ENCODE measurements around the gene PIGZ. TPM values are rescaled to one million over a fixed set of nuclear protein-coding genes. Genes with fewer than 3 reads are reported as not detected.
"Not testable (repeated sequence)": the region's sequence is repeated elsewhere in the genome, so short reads cannot be mapped to it uniquely, and the experiment has no call there.

Gene PIGZ
- total RNA-seq, 2 donors from 2014 or later = 3.4 to 6.4 TPM

DNA sequence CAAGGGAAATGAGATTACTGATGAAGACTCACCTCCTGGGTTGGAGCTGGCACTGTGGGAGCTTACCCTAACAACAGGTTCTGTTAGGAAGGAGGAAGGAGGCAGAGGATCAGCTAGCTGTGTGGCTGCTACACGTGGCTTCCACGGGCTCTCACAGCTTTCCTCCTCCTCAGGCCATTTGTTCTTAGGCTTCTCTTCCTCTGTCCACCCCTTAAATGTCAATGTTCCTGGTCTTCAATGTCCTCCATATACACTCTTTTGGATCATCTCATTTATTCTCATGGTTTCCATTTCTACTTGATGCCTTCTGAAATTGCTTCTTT lies 5.0 kb downstream of the PIGZ start:
- no peak for DNase-seq (ENCODE audit: low spot score)
- intact Hi-C loops (cut with DNase I) = no loop called here

DNA sequence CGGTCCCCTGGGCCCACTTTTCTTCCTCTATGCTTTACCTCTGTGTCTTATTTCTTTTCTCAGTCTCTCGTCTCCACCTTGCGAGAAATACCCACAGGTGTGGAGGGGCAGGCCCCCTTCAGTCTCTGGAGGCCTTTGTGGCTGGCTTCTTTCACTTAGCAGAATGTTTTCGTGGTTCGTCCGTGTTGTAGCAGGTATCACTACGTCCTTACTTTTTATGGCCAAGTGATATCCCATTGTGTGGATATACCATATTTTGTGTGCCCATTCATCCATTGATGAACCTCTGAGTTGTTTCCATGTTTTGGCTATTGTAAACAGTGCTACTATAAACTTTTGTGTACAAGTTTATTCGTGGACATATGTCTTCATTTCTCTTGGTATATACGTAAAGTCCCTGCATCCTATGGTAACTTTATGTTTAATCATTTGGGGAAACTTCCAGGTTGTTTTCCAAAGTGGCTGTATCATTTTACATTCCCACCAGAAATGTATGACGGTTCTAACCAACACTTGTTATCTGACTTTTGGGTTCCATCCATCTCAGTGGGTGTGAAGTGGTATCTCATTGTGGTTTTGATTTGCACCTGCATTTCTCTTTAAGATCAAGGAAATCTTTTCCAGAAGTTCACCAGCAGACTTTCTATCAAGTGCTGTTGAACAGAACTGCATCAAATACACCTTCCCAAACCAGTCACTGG lies 5.6 kb downstream of the PIGZ start:
- no peak for DNase-seq (ENCODE audit: low spot score)
- intact Hi-C loops (cut with DNase I) = no loop called here

DNA sequence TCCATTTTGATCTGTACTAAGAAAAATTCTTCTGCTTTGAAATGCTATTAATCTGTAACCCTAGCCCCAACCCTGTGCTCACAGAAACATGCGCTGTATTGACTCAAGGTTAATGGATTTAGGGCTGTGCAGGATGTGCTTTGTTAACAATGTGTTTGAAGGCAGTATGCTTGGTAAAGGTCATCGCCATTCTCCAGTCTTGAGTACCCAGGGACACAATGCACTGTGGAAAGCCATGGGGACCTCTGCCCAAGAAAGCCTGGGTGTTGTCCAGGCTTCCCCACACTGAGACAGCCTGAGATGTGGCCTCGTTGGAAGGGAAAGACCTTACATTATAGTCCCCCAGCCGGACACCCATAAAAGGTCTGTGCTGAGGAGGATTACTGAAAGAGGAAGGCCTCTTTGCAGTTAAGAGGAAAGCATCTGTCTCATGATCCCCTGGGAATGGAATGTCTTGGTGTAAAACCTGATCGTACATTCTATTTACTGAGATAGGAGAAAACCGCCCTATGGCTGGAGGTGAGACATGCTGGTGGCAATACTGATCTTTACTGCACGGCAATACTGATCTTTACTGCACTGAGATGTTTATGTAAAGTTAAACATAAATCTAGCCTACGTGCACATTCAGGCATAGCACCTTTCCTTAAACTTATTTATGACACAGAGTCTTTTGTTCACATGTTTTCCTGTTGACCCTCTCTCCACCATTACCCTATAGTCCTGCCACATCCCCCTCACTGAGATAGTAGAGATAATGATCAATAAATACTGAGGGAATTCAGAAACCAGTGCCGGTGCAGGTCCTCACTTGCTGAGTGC lies 6.3 kb downstream of the PIGZ start:
- DNase-seq (ENCODE audit: low spot score) = no peak
- intact Hi-C loops (cut with DNase I) = no loop called here

DNA sequence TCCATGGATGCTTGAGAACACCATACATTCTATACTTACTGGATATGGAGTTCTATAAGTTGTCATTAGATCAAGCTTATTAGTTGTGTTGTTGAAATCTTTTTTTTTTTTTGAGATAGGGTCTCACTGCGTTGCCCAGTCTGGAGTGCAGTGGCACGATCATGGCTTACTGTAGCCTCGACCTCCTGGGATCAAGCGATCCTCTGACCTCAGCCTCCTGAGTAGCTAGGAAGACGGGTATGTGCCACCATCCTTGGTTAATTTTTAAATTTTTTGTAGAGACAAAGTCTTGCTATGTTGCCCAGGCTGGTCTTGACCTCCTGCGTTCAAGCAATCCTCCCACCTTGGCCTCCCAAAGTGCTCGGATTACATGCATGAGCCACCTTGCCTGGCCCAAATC lies 13.8 kb downstream of the PIGZ start:
- no peak for DNase-seq (ENCODE audit: low spot score)
- intact Hi-C loops (cut with DNase I) = no loop called here

GRCh38 chr3:196951371-196951770 lies 17.3 kb downstream of the PIGZ start:
- intact Hi-C loops (cut with DNase I) = no loop called here
- no peak for DNase-seq (ENCODE audit: low spot score)

GRCh38 chr3:196949750-196950149 lies 18.9 kb downstream of the PIGZ start:
- no peak for DNase-seq (ENCODE audit: low spot score)

DNA sequence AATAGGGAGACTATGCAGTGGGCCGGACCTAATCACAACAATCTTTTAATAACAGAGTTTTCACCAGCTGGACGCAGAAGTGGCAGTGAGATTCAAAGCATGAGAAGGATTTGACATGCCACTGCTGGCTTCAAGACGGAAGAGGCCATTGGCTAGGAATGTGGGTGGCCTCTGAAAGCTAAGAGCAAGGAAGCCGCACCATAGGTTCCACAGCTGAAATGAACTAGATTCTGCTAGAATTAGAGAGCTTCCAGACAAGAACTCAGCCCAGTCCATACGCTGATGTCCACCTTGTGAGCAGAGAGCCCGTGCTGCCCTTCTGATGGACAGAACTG lies 19.4 kb downstream of the PIGZ start:
- no peak for DNase-seq (ENCODE audit: low spot score)
- intact Hi-C loops (cut with DNase I) = no loop called here

More at GRCh38 chr3:196949750-196950149, 18.9 kb downstream of the PIGZ start:
- intact Hi-C loops (cut with DNase I) = no loop called here

DNA sequence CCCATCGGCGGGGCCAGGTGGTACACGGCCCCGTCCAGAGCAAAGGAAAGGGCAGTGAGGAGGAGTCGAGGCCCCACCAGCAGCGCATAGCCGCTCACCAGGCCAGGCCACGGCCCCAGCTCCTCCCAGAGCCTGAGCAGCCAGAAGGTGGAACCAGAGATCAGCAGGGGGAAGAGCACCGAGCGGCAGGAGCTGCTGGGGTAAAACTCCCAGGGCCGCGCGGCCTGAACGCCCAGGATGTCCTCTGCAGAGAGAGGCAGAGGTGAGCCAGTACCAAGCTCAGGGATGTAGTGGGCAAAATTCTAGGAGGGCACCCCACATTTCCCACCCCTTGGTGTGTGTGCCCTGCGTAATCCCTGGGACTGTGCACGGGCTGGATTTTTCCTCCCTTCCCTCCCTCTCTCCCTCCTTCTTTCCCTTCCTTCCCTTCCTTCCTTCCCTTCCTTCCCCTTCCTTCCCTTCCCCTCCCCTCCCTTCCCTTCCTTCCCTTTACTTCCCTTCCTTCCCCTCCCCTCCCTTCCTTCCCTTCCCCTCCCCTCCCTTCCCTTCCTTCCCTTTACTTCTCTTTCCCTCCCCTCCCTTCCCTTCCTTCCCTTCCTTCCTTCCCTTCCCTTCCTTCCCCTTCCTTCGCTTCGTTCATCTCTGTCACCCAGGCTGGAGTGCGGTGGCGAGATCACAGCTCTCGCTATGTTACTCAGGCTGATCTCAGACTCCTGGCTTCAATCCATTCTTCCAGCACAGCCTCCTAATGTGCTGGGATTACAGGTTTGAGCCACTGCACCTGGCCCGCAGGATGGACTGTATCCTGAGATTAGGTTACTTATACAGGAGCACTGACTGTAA lies 20.0 kb downstream of the PIGZ start:
- intact Hi-C loops (cut with DNase I) = no loop called here

GRCh38 chr3:196947860-196948441 lies 20.7 kb downstream of the PIGZ start:
- intact Hi-C loops (cut with DNase I) = no loop called here
- DNase-seq (ENCODE audit: low spot score) = no peak

More for the DNA sequence above, 20.0 kb downstream of the PIGZ start:
- DNase-seq (ENCODE audit: low spot score) = no peak

GRCh38 chr3:196947136-196947859 lies 21.3 kb downstream of the PIGZ start:
- intact Hi-C loops (cut with DNase I) = no loop called here
- DNase-seq (ENCODE audit: low spot score) = no peak

GRCh38 chr3:196944037-196944790 lies 24.4 kb downstream of the PIGZ start:
- DNase-seq (ENCODE audit: low spot score); intact Hi-C loops (cut with DNase I): not testable (repeated sequence)

DNA sequence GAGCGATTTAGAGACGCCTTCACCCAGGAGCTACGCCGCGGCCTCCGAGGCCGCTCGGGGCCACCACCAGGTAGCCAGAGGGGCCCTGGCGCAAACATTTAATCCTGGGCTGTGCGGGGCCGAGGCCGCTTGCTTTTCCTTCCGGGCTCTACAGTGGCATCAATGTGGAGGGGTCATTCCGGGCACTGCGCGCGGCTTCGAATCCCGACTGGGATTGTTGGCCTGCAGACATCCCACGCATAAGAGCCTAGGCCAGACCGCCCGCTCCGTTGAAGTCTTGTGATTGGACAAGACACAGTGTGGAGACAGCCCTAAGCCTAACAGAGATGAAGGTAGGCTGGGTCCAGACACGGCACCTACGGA lies 25.7 kb downstream of the PIGZ start:
- no peak for DNase-seq (ENCODE audit: low spot score)
- intact Hi-C loops (cut with DNase I) = no loop called here

DNA sequence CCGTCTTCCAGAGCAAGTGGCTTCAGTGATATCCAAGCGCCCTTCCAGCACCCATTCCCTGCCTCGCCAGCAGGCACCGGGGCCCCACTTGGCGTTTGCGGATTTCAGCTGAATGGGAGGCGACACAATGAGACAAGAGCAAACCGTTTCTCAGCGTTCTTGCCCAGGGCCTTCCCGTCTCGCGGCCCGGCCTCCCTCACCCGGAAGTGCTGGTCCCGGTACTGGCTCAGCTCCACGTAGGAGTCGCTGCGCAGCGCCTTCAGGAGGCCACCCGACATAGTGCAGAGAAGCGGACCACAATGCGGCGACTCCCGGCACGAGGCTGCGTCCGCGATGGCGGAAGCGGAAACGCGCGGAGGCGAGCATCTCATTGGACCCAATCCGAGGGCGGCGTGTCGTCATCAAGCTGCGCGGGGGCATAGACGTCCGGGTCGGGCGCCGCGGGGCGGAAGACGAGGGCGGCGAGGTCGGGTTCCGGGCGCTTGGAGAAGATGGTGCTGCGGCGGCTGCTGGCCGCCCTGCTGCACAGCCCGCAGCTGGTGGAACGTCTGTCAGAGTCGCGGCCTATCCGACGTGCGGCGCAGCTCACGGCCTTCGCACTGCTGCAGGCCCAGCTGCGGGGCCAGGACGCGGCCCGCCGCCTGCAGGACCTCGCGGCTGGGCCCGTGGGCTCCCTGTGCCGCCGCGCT lies 26.3 kb downstream of the PIGZ start, which contains the start of gene NCBP2:
Gene NCBP2 (minus strand): TSS at position 303 of the 689 bp plus-strand sequence. CDS start 25 bp downstream, at position 278.
- intact Hi-C loops (cut with DNase I) = no loop called here
- peak; percentile 100 for DNase-seq (ENCODE audit: low spot score)

- DNase-seq (ENCODE audit: low spot score) = peak; percentile 83
- intact Hi-C loops (cut with DNase I) = no loop called here
Observed at GRCh38 chr3:196941729-196942225, 26.9 kb downstream of the PIGZ start.

- intact Hi-C loops (cut with DNase I) = no loop called here
Observed at GRCh38 chr3:196938576-196938975, 30.1 kb downstream of the PIGZ start.

DNA sequence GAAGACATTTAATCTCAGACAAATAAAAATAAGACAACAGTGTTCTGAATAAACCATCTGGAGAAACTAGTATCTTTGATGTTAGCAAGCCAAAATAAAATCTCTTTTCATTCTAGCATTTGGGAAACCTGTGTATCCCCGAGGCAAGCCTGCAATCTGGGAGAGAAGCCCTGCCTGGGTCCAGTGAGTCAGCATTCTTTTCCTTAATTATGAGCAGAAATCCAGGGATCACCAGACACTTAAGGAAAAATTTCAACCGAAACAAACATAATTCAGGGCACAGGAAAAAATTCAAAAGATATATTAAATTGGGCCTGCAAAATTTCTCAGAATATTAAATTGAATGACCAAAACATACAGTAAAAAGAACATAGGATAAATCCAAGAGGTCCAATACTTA lies 30.5 kb downstream of the PIGZ start:
- no peak for DNase-seq (ENCODE audit: low spot score)
- intact Hi-C loops (cut with DNase I) = no loop called here

More at GRCh38 chr3:196938576-196938975, 30.1 kb downstream of the PIGZ start:
- no peak for DNase-seq (ENCODE audit: low spot score)

- intact Hi-C loops (cut with DNase I) = no loop called here
- no peak for DNase-seq (ENCODE audit: low spot score)
Observed at GRCh38 chr3:196936288-196936687, 32.3 kb downstream of the PIGZ start.

- intact Hi-C loops (cut with DNase I) = no loop called here
- no peak for DNase-seq (ENCODE audit: low spot score)
Observed at GRCh38 chr3:196932600-196932999, 36.0 kb downstream of the PIGZ start.
